NCI-H2081 treated with DMSO at 0.1 percent for 48 hours (cell line): ENCODE measurements around the gene KMT2D.

Experiments used
- DNase-seq: peaks from one replicate; lab custom pipeline; 2025; lab: John Stamatoyannopoulos, UW

The KMT2D gene

DNA sequence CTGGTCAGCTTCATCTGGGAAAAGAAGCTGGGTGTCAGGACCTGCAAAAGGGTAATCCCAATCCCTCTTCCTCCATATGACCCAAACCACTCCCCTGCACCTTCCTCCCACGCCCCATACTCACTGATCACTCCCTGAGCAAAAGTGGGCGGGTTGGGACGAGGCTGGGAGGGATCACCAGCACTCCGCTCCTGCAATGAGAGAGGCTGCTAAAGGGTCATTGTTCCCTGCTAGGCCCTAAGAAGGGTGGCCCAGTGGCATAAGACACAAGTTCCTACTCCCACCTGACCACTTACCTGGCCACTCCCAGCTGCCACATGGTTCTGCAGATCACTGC, 26.3 kb downstream of the KMT2D start:
- no peak for DNase-seq

DNA sequence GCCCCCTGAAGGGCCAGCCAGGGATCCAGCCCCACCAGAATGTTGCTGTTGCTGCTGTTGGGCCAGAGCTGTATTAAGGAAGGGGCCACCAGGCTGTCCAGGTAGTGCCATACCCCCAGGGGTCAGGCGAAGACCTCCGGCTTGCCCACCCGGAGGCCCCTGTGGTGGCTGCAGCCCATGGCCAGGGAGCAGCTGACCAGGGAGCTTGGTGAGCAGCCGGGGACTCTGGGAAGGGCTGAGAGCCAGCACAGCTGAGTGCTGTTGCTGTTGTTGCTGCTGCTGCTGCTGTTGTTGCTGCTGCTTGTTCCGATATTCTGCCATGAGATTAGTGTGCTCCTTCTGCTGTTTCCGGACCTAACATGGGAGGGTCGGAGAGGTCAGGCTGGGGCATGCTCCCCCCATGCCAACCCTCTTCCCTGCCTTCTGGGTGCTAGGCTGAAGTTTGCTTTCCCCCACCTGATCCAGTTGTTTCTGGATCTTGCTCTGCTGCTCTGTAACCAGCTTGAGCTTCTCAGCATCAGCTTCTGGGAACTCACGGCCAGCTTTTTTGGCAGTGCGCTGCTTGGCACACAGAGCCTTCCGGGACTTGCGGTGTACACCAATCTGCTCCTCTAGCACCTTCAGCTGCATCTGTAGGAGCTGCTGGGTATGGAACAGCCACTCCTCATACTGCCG, 26.8 kb downstream of the KMT2D start:
- no peak for DNase-seq

DNA sequence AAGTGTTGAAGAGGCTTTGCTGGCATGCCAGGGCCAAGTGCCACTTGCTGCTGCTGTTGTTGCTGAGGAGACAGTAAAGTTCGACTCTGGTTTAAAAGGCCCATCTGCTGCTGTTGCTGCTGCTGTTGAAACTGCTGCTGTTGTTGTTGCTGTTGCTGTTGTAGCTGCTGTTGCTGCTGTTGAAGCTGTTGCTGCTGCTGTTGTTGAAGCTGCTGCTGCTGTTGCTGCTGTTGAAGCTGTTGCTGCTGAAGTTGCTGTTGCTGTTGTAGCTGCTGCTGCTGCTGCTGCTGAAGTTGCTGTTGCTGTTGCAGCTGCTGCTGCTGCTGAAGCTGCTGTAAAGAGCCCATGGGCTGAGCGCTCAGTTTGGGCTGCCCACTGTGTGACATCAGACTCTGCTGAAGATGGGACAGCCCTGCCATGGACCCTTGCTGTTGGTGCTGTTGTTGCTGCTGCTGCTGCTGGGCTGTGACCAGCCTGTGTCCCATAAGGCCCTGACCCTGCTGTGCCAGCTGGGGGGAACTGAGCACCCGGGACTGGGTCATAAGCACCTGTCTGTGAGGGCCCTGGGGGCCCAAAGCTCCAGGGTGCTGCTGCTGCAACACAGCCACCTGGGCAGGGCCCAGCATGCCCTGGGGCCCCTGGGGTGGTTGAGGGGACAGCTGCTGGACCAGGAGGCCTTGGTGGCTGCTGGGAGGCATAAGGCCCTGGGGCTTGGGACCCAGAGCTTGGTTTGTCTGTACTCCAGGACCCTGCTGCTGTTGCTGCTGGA, 27.7 kb downstream of the KMT2D start:
- DNase-seq: no peak

DNA sequence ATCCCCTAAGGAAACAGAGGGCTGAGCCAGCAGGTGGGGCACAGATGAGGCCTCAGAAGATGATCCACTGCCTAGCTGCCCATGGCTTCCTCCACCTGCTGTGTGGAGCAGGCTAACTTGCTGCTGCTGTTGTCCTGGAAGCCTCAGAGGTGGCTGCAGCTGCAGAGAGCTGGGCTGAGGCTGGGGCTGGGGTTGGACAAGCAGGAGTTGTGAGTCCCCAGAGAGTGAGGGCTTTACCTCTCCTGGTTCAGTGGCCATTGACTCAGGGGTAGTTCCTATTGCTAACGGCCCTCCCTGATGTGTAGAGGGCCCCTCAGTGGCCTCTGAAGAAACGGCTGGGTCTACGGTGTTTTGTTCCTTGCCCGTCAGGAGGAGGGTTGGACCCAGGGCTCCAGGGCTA, 28.3 kb downstream of the KMT2D start:
- no peak for DNase-seq

DNA sequence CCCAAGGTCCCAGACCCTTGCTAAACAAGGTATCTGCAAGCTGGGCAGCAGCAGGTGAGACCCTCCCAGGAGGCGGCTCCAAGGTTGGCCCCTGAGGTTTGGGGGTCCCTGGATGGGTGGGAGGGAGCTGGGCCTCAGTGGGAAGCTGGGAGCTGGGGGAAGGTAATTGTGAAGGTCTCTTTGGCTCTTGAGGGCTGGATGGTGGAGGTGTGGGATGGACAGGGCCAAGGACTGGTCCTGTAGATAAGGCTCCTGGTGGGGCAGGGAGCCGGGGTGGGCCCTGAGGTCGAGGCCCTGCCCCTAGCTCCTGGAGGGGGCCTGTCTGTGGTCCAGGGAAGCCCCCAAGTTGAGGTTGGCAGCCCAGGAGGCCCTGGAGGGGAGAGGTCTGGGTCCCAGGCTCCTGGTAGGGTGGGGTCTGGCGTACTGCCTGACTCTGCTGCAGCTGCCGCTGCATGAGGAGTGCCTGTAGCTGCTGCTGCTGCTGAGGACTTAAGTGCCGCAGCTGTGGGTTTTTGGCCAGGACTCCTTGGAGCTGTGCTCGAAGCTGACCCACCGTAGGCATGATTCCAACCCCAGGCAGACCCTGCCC, 28.9 kb downstream of the KMT2D start:
- DNase-seq: no peak

DNA sequence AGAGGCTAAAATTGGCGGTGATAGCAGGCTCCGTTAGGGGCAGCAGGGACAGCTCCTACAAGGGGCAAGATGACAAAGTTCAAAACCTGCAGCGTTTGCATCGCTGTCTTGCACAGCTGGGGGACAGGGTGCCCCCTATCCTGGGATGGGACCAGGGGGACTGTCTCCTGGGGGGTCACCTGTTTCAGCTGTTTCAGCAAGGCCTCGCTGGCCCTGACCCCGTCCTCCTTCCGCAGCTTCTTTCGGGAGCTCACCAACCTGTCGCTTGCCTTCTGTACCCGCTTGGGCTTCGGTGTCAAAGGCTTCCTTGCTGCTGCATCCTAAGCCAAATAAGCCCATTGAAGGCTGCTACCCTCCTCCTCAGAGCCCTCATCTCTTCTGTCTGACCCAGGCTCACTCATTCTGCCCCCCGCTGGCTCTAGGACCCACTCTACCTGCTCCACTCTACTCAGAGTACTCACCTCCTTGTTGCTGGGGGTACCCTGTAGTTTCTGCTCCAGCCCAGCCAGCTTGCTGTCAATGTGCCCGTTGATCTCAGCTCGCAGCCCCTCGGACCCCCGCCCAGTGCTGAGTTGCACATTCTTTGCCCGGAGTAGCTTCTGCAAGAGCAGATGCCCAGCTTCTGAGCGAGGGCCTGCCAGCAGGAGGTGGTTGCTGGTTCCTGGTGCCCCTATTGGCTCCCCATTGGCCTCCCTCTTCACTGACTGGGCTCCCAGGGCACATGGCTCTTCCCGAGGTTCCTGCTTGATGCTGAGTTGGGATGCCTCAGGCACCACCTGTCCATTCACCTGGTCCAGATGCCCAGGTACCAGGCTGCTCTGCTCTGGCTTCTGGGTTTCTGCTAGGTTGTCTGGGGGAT, 29.7 kb downstream of the KMT2D start:
- DNase-seq: no peak

DNA sequence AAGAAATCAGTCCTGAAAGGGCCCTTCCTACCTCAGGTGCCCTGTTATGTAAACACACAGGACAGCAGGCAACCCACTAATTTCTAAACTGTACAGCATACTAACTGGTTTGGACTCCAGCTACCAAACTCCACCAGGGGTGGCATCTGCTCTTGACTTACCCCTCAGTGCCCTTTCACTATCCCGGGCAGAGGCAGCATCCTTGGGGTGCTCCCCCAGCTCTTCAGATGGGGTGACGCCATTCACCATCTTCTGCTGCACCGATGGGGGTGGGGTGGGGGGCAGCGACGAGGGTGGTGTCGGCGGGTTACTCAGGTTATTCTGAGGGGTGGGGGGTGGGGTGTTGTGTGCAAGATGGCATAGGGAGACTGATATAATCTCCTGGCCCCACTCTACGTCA, 30.5 kb downstream of the KMT2D start:
- no peak for DNase-seq

DNA sequence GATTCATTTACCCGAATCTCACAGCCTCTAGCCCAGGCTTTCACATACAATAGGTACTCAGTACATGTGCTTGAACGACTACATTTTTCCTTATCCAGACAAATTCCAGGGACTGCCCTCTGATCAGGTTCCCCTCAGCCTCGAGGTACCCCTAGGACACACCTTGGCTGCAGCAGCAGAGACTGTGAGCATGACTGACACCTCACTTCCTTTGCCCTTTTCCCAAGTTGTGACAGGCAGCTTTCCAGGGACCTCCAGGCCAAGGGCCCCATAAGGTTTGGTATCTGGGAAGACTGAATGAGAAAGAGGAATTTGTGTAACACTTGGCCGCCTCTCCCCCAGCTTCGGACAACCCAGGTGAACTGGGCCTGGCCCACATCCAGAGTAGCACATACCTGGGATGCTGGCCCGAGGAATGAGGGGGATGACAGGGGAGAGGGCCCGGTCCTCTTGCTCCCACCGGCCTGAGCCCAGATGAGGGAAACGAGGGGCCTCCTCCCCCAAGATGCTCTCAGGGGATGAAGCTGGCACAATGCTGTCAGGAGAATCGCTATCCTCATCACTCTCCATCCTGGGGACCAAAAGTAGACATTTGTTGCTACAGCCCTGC, 31.8 kb downstream of the KMT2D start:
- DNase-seq: no peak

DNA sequence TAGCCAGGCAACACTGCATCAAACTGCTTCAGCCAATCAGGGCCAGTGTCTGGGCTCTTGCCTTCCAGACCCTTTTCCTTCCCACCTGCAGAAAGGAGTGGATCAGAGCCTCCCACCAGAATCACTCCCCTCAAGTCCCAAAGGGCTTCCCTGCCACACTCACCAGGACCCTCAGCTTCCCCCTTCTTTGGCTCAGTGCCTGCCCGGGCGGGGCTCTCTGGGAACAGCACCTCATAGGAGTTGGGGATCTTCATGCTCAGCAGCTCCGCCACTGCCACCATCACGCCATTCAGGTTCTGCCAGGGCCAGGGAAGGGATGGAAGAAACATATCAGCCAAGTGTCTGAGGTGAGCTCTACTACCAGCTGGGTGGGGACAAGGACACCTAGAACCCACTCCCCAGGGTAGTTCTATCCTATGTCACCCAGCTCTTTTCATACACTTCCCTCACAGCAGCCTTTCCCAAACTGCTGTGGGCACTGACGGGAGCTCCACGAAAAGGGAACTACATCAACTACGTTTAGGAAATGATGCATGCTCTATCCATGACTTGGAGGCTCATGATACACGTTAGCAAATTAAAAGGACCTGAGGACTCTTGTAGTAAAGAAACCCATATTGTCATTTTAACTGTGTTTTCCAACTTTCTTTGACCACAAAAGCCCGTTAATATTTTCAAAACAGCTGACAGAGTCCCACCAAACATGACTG, 32.6 kb downstream of the KMT2D start:
- DNase-seq: no peak

DNA sequence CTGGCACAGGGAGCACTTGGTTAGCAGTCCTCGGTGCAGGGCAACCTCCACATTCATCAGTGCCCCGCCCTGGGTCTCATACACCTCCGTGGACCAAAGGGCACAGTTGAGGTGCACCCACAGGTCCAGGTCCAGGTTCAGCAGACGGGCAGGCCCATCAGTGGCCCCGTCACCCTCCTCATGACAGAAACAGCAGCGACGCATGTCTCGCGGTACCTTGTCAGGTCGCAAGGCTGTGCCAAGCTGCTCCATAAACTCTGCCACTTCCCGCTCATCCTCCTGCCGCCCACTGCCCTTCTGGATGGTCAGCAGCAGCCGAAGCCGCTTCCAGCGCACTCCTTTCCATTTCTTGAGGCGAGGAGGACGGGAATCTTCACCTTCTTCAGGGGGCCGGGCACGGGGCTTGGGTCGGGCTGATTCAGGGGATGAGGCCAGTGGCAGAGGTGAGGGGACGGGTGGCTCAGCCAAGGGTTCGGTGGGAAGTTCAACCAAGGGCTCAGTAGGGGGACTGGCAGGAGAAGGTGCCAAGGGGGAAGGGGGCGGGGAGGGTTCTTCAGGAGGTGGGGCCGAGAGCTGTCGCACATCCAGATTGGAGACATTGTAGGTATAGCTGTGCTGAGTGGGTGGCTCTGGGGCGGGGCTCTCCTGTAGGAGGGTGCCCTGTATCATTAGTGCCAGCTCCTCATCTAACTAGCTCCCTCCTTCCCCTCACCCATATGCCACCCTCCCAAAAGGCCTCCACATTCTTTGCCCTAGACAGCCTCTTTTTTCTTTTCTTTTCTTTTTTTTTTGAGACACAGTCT, 33.7 kb downstream of the KMT2D start:
- no peak for DNase-seq

DNA sequence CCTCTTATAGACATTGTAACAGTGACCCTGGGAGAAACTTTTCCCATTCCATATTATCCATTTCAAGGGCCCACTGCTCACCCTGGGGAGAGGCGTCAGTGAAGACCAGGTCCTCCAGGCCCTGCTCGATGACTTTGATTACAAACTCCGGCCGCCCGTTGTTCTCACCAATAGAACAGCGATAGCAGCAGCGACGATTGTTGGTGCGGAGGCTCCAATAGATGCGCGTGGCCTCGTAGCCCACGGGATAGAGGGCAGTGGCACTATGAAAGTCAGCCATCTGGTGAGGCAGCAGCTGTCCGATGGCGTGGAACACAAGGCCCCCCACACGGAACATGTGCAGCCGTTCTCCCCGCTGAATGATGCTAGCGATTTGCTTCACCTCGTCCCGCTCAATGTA, 34.5 kb downstream of the KMT2D start:
- DNase-seq: no peak

DNA sequence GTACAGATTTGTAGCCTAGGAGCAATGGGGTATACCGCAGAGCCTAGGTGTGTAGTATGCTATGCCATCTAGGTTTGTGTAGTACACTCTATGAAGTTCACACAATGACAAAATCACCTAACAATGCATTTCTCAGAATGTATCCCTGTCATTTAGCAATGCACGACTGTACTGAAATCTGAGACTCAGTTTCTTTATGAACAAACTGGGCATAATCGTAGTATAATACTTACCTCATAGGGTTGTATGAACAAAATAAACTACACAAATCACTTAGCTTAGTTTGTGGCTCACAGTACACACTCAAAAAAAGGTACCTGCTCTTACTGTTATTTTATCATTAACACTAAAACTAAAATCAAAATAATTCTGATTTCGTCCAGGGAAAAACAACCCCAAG, 35.1 kb downstream of the KMT2D start:
- no peak for DNase-seq

DNA sequence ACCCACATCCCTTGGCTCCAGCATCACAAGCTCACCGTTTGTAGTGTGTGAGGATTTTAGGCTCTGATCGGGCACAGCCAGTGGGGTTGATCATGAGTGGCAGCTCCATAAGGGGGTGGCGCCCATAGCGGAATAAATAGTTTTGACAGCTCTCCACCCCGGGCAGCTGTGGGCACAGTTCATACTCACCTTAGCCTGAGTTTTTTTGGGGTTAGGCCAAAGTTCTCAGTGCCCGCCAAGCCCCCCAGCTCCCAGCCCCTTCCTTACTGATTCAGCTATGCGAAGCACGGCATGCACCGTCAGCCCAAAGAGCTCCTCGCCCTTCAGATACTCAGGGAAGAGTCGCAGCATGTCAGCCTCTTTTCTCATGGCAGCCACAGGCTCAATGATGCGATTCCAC, 36.1 kb downstream of the KMT2D start:
- no peak for DNase-seq

DNA sequence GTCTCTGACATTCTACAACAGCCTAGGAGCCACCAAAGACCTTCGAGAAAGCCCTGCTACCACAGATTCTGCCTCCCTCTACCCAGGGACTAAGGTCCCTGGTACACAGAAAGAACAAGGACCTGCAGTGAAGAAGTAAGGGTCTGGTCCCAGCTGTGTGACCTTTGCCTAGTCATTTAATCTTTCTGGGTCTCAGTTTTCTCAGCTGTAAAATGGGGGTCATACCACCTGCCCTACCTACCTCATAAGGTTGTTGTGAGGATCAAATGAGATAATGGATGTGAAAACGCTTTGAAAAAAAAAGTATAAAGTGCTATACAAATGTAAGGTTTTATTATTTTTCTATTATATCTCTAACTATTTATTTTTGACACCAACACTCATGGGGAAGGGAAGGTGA, 36.8 kb downstream of the KMT2D start:
- no peak for DNase-seq

DNA sequence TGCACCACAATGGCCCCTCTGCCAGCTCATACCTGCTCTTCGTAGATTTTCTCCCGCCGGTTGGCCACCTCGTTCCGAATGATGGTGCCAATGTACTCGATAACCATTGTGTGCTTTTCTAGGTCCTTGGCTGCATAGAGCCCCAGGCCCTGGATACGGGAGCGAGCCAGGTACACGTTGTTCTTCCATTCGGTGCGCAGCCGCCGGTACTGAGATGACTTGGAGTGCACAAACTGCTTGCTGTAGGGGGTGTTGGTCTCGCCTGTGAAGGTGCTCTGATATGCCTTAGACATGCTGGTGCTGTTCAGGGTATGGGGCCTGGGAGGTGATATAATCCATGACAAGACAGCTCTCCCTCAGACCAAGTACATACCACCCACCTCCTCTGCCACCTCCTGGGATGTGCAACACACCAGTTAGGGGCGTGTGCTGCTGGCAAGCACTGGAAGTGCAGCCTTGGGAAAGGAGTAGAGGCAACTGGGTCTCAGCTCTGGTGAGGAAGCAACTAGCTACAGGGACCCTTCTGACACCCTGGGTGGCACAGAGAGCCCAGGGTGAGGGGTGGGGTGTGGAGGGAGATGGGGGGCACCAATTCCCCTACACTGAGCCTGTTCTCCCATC, 37.9 kb downstream of the KMT2D start:
- no peak for DNase-seq

DNA sequence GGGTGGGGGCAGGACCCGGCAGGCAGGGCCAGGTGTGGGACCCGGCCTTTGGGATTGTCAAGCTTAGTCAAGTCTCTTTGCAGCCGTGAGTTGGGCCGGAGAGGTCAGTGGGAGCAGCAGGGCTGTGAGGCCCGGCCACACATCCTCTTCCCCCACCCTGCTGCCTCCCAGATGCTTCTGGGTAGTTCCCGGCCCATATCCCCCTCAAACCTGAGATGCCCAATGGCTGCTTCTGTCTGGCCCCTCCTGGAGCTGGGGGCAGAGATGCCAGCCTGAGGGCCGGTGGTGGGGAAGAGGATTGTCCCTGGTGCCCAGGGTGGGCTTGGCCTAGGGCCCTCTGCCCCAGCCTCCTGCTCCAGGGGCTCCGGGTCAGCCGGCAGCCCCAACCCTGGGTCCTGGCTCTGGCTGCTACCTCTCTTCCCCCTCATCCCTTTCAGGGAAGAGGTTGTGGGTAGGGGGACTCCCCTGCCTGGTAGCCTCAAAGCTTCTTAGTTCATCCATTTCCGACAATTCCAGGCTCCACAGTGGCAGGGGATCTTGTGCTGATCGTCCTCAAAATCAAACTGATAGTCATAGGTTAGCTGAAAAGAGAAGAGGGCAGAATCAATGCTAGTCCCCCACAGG, 39.2 kb downstream of the KMT2D start:
- no peak for DNase-seq

DNA sequence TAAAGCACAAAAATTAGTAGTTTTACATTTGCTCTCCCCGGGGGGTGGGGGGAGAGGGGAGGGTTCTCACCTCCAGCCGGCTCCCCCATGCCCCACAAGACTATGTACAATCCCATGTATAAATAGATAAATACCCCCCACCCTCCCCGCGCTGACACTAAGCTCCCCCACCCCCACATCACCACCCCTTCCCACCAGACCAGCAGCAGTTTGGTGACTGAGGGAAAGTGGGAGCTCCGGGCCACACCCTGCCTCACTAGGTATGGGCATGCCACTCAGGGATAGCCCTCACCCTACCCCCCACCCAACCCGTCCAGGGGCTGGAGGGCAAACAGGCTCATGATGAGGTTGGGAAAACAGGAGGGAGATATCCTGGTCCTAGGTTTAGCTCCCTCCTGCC, 40.2 kb downstream of the KMT2D start:
- DNase-seq: no peak

DNA sequence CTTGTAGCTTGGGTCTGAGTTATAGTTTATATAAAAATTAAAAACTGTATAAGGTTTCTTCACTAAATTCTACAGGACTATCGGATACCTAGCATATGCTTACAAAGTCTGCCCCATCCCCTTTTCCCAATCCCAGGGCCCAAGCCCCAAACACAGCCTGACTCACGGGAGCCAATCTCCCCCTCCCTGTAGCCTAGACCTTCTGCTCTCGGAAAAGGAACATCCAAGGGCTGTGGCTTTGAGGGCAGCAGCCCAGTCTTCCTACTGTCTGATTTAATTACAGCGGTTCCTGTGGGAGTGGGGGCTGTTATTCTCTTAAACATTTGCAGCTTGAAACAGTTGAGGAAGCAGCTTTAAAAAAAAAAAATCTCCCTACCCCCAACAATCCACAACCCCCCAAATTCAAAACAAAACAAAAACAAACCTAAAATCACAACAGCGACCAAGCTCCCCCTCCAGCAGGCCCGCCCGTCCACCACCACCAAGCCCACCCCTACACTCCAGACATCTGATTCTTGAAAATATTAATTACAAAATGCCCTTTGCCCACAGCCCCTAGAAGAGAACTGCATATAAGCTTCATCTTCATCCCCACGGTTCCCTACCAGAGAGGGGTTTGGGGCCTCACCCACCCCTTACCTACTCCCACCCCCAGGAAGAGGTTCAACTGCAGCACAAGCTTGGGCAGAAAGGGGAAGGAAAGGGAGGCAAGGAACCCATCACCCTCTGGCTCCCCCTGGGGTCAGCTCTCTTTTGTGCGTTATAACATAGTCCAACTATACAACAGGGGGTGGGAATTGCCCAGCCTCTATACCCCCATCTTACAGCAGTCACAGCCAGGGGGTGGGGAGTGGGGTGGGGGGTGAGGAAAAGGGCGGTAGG, 40.9 kb downstream of the KMT2D start:
- DNase-seq: no peak

DNA sequence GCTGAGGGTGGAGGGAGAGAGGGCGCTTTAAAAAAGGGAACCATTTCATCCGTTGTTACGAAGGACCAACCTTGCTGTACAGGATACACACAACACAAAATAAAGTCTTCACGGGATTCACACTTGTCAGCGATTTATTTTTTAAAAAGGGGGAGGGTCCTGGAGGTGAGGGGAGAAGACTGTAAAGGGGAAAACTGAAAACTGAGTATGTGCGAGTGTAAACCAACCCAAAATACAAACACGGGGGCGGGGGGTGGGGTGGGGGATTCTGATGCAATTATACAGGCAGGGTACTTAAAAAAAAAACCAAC, 41.5 kb downstream of the KMT2D start:
- DNase-seq: no peak
